GM23338 (cell line): ENCODE data around the gene NUBPL. TPM values are rescaled to one million over a fixed set of nuclear protein-coding genes. Genes with fewer than 3 reads are reported as not detected.

ENCODE experiments used
- ATAC-seq: fragments of 200-7000 bp; cut with Tn5 transposase; 3 replicates; pipeline ENCODE4 v1.9.1; 2020
- DNase-seq: peaks from one replicate; pipeline ENCODE4 v3.0.0-alpha.2; 2015; ENCODE audit warnings: low spot score
- H2AFZ ChIP-seq: fragments of 200-600 bp; sonication (generic); 2 replicates; pipeline ENCODE4 v1.8.0; 2016; ENCODE audit warnings: antibody characterized with exemption, mild to moderate bottlenecking, moderate library complexity
- H3F3A ChIP-seq: fragments of 200-600 bp; sonication (generic); replicated peaks from 2 replicates; pipeline ENCODE4 v1.8.0; 2017; ENCODE audit warnings: antibody characterized with exemption, mixed run types, low read depth
- H3K27ac ChIP-seq: fragments of 200-600 bp; sonication (generic); 2 replicates; pipeline ENCODE4 v1.6.1; 2016; ENCODE audit warnings: low read depth
- H3K27me3 ChIP-seq: fragments of 200-600 bp; sonication (generic); 2 replicates; pipeline ENCODE4 v1.8.0; 2016; ENCODE audit warnings: mild to moderate bottlenecking, mixed run types, moderate library complexity; ENCODE audit not compliant: insufficient read depth
- H3K36me3 ChIP-seq: fragments of 200-600 bp; sonication (generic); 2 replicates; pipeline ENCODE4 v1.8.0; 2016; ENCODE audit warnings: mild to moderate bottlenecking; ENCODE audit not compliant: insufficient read depth
- H3K4me1 ChIP-seq: fragments of 200-600 bp; sonication (generic); 2 replicates; pipeline ENCODE4 v1.8.0; 2016; ENCODE audit warnings: mild to moderate bottlenecking, moderate library complexity; ENCODE audit not compliant: insufficient read depth
- H3K4me2 ChIP-seq: fragments of 200-600 bp; sonication (generic); 2 replicates; pipeline ENCODE4 v1.7.1; 2017; ENCODE audit warnings: mixed run types
- H3K4me3 ChIP-seq: fragments of 200-600 bp; sonication (generic); 2 replicates; pipeline ENCODE4 v1.6.1; 2016; ENCODE audit warnings: mixed run types
- H3K79me2 ChIP-seq: fragments of 200-600 bp; sonication (generic); replicated peaks from 2 replicates; pipeline ENCODE4 v1.8.0; 2017; ENCODE audit warnings: mild to moderate bottlenecking; ENCODE audit not compliant: insufficient read depth
- H3K9me2 ChIP-seq: fragments of 200-600 bp; sonication (generic); 2 replicates; pipeline ENCODE4 v1.8.0; 2017; ENCODE audit not compliant: insufficient read depth
- H4K20me1 ChIP-seq: fragments of 200-600 bp; sonication (generic); replicated peaks from 2 replicates; pipeline ENCODE4 v1.8.0; 2017; ENCODE audit warnings: mild to moderate bottlenecking; ENCODE audit not compliant: insufficient read depth
- H3K27ac Mint-ChIP-seq: 2 replicates; pipeline ENCODE4 v1.8.0; 2020; ENCODE audit warnings: inconsistent platforms, mild to moderate bottlenecking, moderate library complexity, mixed read lengths
- H3K27me3 Mint-ChIP-seq: 3 replicates; pipeline ENCODE4 v1.8.0; 2022; ENCODE audit warnings: low read depth, mild to moderate bottlenecking, moderate library complexity, mixed read lengths, inconsistent platforms; ENCODE audit not compliant: insufficient read depth, poor library complexity
- H3K36me3 Mint-ChIP-seq: 3 replicates; pipeline ENCODE4 v1.8.0; 2021; ENCODE audit warnings: low read depth, mild to moderate bottlenecking, inconsistent platforms, moderate library complexity, mixed read lengths
- H3K4me1 Mint-ChIP-seq: 3 replicates; pipeline ENCODE4 v1.8.0; 2020; ENCODE audit warnings: mild to moderate bottlenecking, inconsistent platforms, mixed read lengths
- H3K4me3 Mint-ChIP-seq: 3 replicates; pipeline ENCODE4 v1.8.0; 2021; ENCODE audit warnings: moderate library complexity, mild to moderate bottlenecking, inconsistent platforms, mixed read lengths
- H3K9me3 Mint-ChIP-seq: 3 replicates; pipeline ENCODE4 v1.8.0; 2020; ENCODE audit warnings: moderate library complexity, mild to moderate bottlenecking, inconsistent platforms, mixed read lengths
- CREB1 ChIP-seq: fragments of 250-450 bp; sonication (Bioruptor Pico); IDR thresholded peaks from 2 replicates; pipeline ENCODE4 v1.5.0; 2020; ENCODE audit warnings: low read depth, mild to moderate bottlenecking, moderate library complexity
- ETS1 ChIP-seq: IDR thresholded peaks from 2 replicates; pipeline ENCODE4 v1.6.1; 2016; ENCODE audit warnings: antibody characterized with exemption
- JUNB ChIP-seq: IDR thresholded peaks from one replicate; pipeline ENCODE4 v1.6.1; 2016; ENCODE audit warnings: antibody characterized with exemption; ENCODE audit not compliant: unreplicated experiment
- NANOG ChIP-seq: IDR thresholded peaks from 2 replicates; pipeline ENCODE4 v1.6.1; 2016; ENCODE audit warnings: antibody characterized with exemption, borderline replicate concordance
- STAT1 ChIP-seq: IDR thresholded peaks from one replicate; pipeline ENCODE4 v1.6.1; 2016; ENCODE audit warnings: antibody characterized with exemption; ENCODE audit not compliant: unreplicated experiment
- ZNF114 ChIP-seq: fragments of 250-450 bp; sonication (Bioruptor Pico); IDR thresholded peaks from 2 replicates; pipeline ENCODE4 v1.5.0; 2020; ENCODE audit warnings: mild to moderate bottlenecking, moderate library complexity
- ZNF331 ChIP-seq: fragments of 250-450 bp; sonication (Bioruptor Pico); IDR thresholded peaks from 2 replicates; pipeline ENCODE4 v1.5.0; 2020; ENCODE audit warnings: low read depth, mild to moderate bottlenecking, moderate library complexity
- ZNF462 ChIP-seq: fragments of 250-450 bp; sonication (Bioruptor Pico); IDR thresholded peaks from 2 replicates; pipeline ENCODE4 v1.5.0; 2020; ENCODE audit warnings: mild to moderate bottlenecking, moderate library complexity
- polyA plus RNA-seq: library from polyadenylated mRNA; unstranded; fragments of >200 nt; fragmentation: Nextera tagmentation; extraction: Ambion mirVana; gene quantifications from 2 replicates; pipeline ENCODE4 v1.2.1, GENCODE V29; 2016
- total RNA-seq: library from RNA; depleted of rRNA; stranded (reverse); fragments of >200 nt; shearing (Covaris generic); gene quantifications from 2 replicates; pipeline ENCODE4 v1.2.3, GENCODE V29; 2014

The NUBPL gene
- total and polyA plus RNA-seq, 2 experiments from 2014 or later: 6.1 to 20.7 TPM

- no peak for TF ChIP-seq ZNF462
- TF ChIP-seq ETS1: no peak
- no peak for TF ChIP-seq JUNB
- TF ChIP-seq ZNF331 (CRISPR knock-in tag): no peak
- no peak for TF ChIP-seq STAT1
- no peak for TF ChIP-seq ZNF114
Measured at GRCh38 chr14:31692376-31692781, 131.2 kb downstream of the NUBPL start (continued).

- Mint-ChIP-seq H3K27me3 (no peaks in the 10 kb centered on the region), H3K9me3 (peaks cover 10% of the 10 kb centered on the region), H3K4me1 (no peaks in the 10 kb centered on the region), H3K36me3 (peaks cover 8% of the 10 kb centered on the region; the same call in 2 of the 3 replicates), H3K27ac (no peak overlapping the region), H3K4me3 (no peak overlapping the region)
- Histone ChIP-seq H3K4me2 (no peak overlapping the region), H4K20me1 (no peaks in the 10 kb centered on the region), H3K4me1 (no peaks in the 10 kb centered on the region), H3K36me3 (no peaks in the 10 kb centered on the region), H2AFZ (no peak overlapping the region), H3K27me3 (no peaks in the 10 kb centered on the region), H3K79me2 (no peaks in the 10 kb centered on the region), H3F3A (no peaks in the 10 kb centered on the region), H3K4me3 (no peak overlapping the region), H3K9me2 (no peaks in the 10 kb centered on the region), H3K27ac (no peak overlapping the region)
- no peak for DNase-seq
- no peak for ATAC-seq
- no peak for TF ChIP-seq NANOG
- no peak for TF ChIP-seq CREB1 (CRISPR knock-in tag)
- TF ChIP-seq ETS1: no peak
Measured at GRCh38 chr14:31696378-31696777, 135.2 kb downstream of the NUBPL start.
